Esophagus squamous epithelium (tissue), 4 donors: ENCODE results near the gene CLIC4.

Experiments used
- POLR2A ChIP-seq, 4 donors: fragments of 450-650 bp; IDR thresholded peaks; one replicate each; pipeline ENCODE4 v1.6.1; 2017; ENCODE audit warnings: antibody characterized with exemption in 4 of 4, mild to moderate bottlenecking in 4 of 4, moderate library complexity in 3 of 4
- TF ChIP-seq, protein P1 (sequence below), 6 experiments: fragments of 450-650 bp in 4 of 6; fragments of 200-600 bp in 2 of 6; sonication (generic) in 2 of 6; IDR thresholded peaks; one replicate each; pipeline ENCODE4 v1.5.1; 2016 to 2019; ENCODE audit warnings: antibody characterized with exemption in 6 of 6, mild to moderate bottlenecking in 4 of 6, moderate library complexity in 4 of 6

GRCh38 chr1:24776821-24777220, 31.6 kb downstream of the CLIC4 start:
- no peak for TF ChIP-seq POLR2A (IDR thresholded peaks at IDR 0.05)
- TF ChIP-seq, protein P1, sequence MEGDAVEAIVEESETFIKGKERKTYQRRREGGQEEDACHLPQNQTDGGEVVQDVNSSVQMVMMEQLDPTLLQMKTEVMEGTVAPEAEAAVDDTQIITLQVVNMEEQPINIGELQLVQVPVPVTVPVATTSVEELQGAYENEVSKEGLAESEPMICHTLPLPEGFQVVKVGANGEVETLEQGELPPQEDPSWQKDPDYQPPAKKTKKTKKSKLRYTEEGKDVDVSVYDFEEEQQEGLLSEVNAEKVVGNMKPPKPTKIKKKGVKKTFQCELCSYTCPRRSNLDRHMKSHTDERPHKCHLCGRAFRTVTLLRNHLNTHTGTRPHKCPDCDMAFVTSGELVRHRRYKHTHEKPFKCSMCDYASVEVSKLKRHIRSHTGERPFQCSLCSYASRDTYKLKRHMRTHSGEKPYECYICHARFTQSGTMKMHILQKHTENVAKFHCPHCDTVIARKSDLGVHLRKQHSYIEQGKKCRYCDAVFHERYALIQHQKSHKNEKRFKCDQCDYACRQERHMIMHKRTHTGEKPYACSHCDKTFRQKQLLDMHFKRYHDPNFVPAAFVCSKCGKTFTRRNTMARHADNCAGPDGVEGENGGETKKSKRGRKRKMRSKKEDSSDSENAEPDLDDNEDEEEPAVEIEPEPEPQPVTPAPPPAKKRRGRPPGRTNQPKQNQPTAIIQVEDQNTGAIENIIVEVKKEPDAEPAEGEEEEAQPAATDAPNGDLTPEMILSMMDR (IDR thresholded peaks at IDR 0.05): no peak
